GM19238 (cell line): Measurements from ENCODE around the gene TYW1.
"Not testable (repeated sequence)": the region's sequence is repeated elsewhere in the genome, so short reads cannot be mapped to it uniquely, and the experiment has no call there.

Source experiments
- DNase-seq: peaks from one replicate; pipeline ENCODE4 v3.0.0; 2011; ENCODE audit warnings: low spot score; ENCODE audit not compliant: insufficient read length

The TYW1 gene

GRCh38 chr7:67191002-67191720, 194.5 kb downstream of the TYW1 start:
- DNase-seq: not testable (repeated sequence)

- not testable (repeated sequence) for DNase-seq
These were observed 195.6 kb downstream of the TYW1 start for GRCh38 chr7:67192123-67192702.

GRCh38 chr7:67192889-67193613, 196.4 kb downstream of the TYW1 start:
- DNase-seq: not testable (repeated sequence)

- not testable (repeated sequence) for DNase-seq
These were observed 199.5 kb downstream of the TYW1 start for GRCh38 chr7:67196176-67196575.

GRCh38 chr7:67198865-67199526, 202.4 kb downstream of the TYW1 start:
- not testable (repeated sequence) for DNase-seq

- DNase-seq: not testable (repeated sequence)
These were observed 209.1 kb downstream of the TYW1 start for GRCh38 chr7:67205772-67206171.

GRCh38 chr7:67206452-67206851, 209.8 kb downstream of the TYW1 start:
- DNase-seq: no peak

- not testable (repeated sequence) for DNase-seq
These were observed 212.0 kb downstream of the TYW1 start for GRCh38 chr7:67208656-67209055.

GRCh38 chr7:67209256-67209655, 212.6 kb downstream of the TYW1 start:
- DNase-seq: no peak

GRCh38 chr7:67210567-67210966, 213.9 kb downstream of the TYW1 start:
- no peak for DNase-seq

GRCh38 chr7:67211650-67212330, 215.2 kb downstream of the TYW1 start:
- DNase-seq: not testable (repeated sequence)

- DNase-seq: not testable (repeated sequence)
These were observed 216.4 kb downstream of the TYW1 start for GRCh38 chr7:67213038-67213437.

- DNase-seq: not testable (repeated sequence)
These were observed 226.9 kb downstream of the TYW1 start for GRCh38 chr7:67223551-67223950.

GRCh38 chr7:67226340-67226907, 229.8 kb downstream of the TYW1 start:
- not testable (repeated sequence) for DNase-seq

GRCh38 chr7:67226967-67227366, 230.3 kb downstream of the TYW1 start:
- not testable (repeated sequence) for DNase-seq

- not testable (repeated sequence) for DNase-seq
These were observed 232.4 kb downstream of the TYW1 start for GRCh38 chr7:67229018-67229417.

- DNase-seq: not testable (repeated sequence)
These were observed 233.4 kb downstream of the TYW1 start for GRCh38 chr7:67230029-67230428.

GRCh38 chr7:67233506-67233905, 236.9 kb downstream of the TYW1 start:
- DNase-seq: not testable (repeated sequence)

- not testable (repeated sequence) for DNase-seq
These were observed 239.6 kb downstream of the TYW1 start for GRCh38 chr7:67236216-67236615.

GRCh38 chr7:67242871-67243270, 246.2 kb downstream of the TYW1 start:
- DNase-seq: not testable (repeated sequence)

GRCh38 chr7:67248364-67248763, 251.7 kb downstream of the TYW1 start:
- not testable (repeated sequence) for DNase-seq
